H1 (cell line): ENCODE measurements around the gene SEZ6. TPM values are rescaled to one million over a fixed set of nuclear protein-coding genes. Genes with fewer than 3 reads are reported as not detected.

ENCODE experiments used
- CTCF ChIA-PET: fragments of 300-600 bp; sonication (Branson Sonifier 250); formaldehyde crosslinking; loops from one replicate; lab custom pipeline; 2021; ENCODE audit not compliant: partially characterized antibody; lab: Charles Lee
- POLR2A ChIA-PET: fragments of 300-600 bp; sonication (Branson Sonifier 250); formaldehyde crosslinking; loops from one replicate; lab custom pipeline; 2021; ENCODE audit warnings: inconsistent platforms; ENCODE audit not compliant: partially characterized antibody; lab: Charles Lee
- DNase-seq, 2 experiments: peaks; one replicate each; pipeline versions ENCODE4 v3.0.0 to v3.0.0-alpha.2; 2010 to 2022; ENCODE audit warnings: low spot score in 2 of 2, low read depth in 1 of 2, mixed read lengths in 1 of 2
- FAIRE-seq: peaks from 2 replicates; lab custom pipeline; 2011; peaks lifted over from hg19 to GRCh38; lab: Jason Lieb, UNC
- H2AFZ ChIP-seq: 2 replicates; pipeline ENCODE4 v1.8.1; 2012; ENCODE audit warnings: low read length, inconsistent platforms
- H2AK5ac ChIP-seq: 2 replicates; pipeline ENCODE4 v1.6.1; 2013; ENCODE audit warnings: low read depth, low read length
- H2BK120ac ChIP-seq: replicated peaks from 2 replicates; pipeline ENCODE3; 2013; ENCODE audit warnings: low read depth, low read length, inconsistent platforms
- H2BK12ac ChIP-seq: 2 replicates; pipeline ENCODE4 v1.6.1; 2013; ENCODE audit warnings: low read depth, low read length
- H2BK15ac ChIP-seq: 2 replicates; pipeline ENCODE4 v1.6.1; 2013; ENCODE audit warnings: low read length
- H2BK20ac ChIP-seq: 2 replicates; pipeline ENCODE4 v1.6.1; 2013; ENCODE audit warnings: low read length
- H2BK5ac ChIP-seq: 2 replicates; pipeline ENCODE4 v1.6.1; 2013; ENCODE audit warnings: low read depth, low read length
- H3K14ac ChIP-seq: 2 replicates; pipeline ENCODE4 v1.6.1; 2013; ENCODE audit warnings: inconsistent platforms; ENCODE audit not compliant: insufficient read length
- H3K18ac ChIP-seq: 2 replicates; pipeline ENCODE4 v1.6.1; 2013; ENCODE audit warnings: low read length; ENCODE audit errors: extremely low read depth
- H3K23ac ChIP-seq: 2 replicates; pipeline ENCODE4 v1.6.1; 2013; ENCODE audit warnings: inconsistent platforms; ENCODE audit not compliant: insufficient read length
- H3K23me2 ChIP-seq: 2 replicates; pipeline ENCODE4 v1.6.1; 2013; ENCODE audit warnings: low read depth, low read length
- H3K27ac ChIP-seq: 2 replicates; pipeline ENCODE4 v1.6.1; 2011; ENCODE audit warnings: low read depth, low read length, inconsistent platforms
- H3K27me3 ChIP-seq, 4 experiments: replicated peaks in 1 of 4; 1 replicate in 1 of 4; 2 replicates in 3 of 4; pipeline versions ENCODE4 v1.6.1 to v1.8.1; 2011 to 2013; ENCODE audit warnings: low read length in 3 of 4, mild to moderate bottlenecking in 3 of 4, inconsistent platforms in 2 of 4, mixed read lengths in 2 of 4, moderate library complexity in 1 of 4; ENCODE audit not compliant: control insufficient read depth in 3 of 4, insufficient read depth in 3 of 4; ENCODE audit errors: extremely low read depth in 1 of 4
- H3K36me3 ChIP-seq, 4 experiments: 2 replicates each; pipeline versions ENCODE4 v1.6.1 to v1.8.1; 2011 to 2013; ENCODE audit warnings: mild to moderate bottlenecking in 4 of 4, low read length in 3 of 4, moderate library complexity in 2 of 4, control low read depth in 1 of 4, inconsistent platforms in 1 of 4; ENCODE audit not compliant: insufficient read depth in 4 of 4, control insufficient read depth in 2 of 4
- H3K4ac ChIP-seq: replicated peaks from 2 replicates; pipeline ENCODE3; 2013; ENCODE audit warnings: low read length, low read depth, mixed read lengths, inconsistent platforms; ENCODE audit not compliant: insufficient read length
- H3K4me1 ChIP-seq, 4 experiments: replicated peaks in 1 of 4; 1 replicate in 1 of 4; 2 replicates in 3 of 4; pipeline versions ENCODE4 v1.6.1 to v1.8.1; 2011 to 2013; ENCODE audit warnings: low read length in 3 of 4, inconsistent platforms in 2 of 4, mixed read lengths in 1 of 4; ENCODE audit not compliant: insufficient read depth in 4 of 4, control insufficient read depth in 3 of 4
- H3K4me2 ChIP-seq, 2 experiments: 2 replicates each; pipeline versions ENCODE4 v1.6.1 to v1.8.1; 2011 to 2013; ENCODE audit warnings: low read depth in 2 of 2, low read length in 2 of 2, control low read depth in 1 of 2, inconsistent platforms in 1 of 2, mild to moderate bottlenecking in 1 of 2; ENCODE audit not compliant: insufficient read depth in 1 of 2
- H3K4me3 ChIP-seq, 4 experiments: fragments of 200-600, 300-600 bp in 1 of 4; sonication (generic), shearing (Covaris generic), sonication (Bioruptor Twin) in 1 of 4; 2 replicates each; pipeline versions ENCODE4 v1.5.1 to v1.8.1; 2011 to 2016; ENCODE audit warnings: low read length in 4 of 4, low read depth in 3 of 4, control low read depth in 2 of 4, inconsistent platforms in 2 of 4, mild to moderate bottlenecking in 2 of 4, mixed read lengths in 1 of 4, moderate library complexity in 1 of 4; ENCODE audit not compliant: insufficient read depth in 2 of 4; ENCODE audit errors: extremely low read depth in 1 of 4
- H3K56ac ChIP-seq: replicated peaks from 2 replicates; pipeline ENCODE3; 2013; ENCODE audit warnings: low read depth, mild to moderate bottlenecking, mixed read lengths, low read length, inconsistent platforms; ENCODE audit not compliant: insufficient read length
- H3K79me1 ChIP-seq: 2 replicates; pipeline ENCODE4 v1.6.1; 2013; ENCODE audit warnings: low read depth, low read length, control low read depth
- H3K79me2 ChIP-seq, 2 experiments: 2 replicates each; pipeline versions ENCODE4 v1.6.1 to v1.8.1; 2012 to 2013; ENCODE audit warnings: low read length in 2 of 2, mild to moderate bottlenecking in 2 of 2, inconsistent platforms in 1 of 2; ENCODE audit not compliant: insufficient read depth in 2 of 2, control insufficient read depth in 1 of 2
- H3K9ac ChIP-seq, 4 experiments: replicated peaks in 1 of 4; 1 replicate in 1 of 4; 2 replicates in 3 of 4; pipeline versions ENCODE4 v1.6.1 to v1.8.1; 2011 to 2013; ENCODE audit warnings: low read depth in 3 of 4, low read length in 3 of 4, control low read depth in 2 of 4, mild to moderate bottlenecking in 2 of 4, moderate library complexity in 2 of 4, inconsistent platforms in 1 of 4; ENCODE audit errors: extremely low read depth in 1 of 4
- H3K9me3 ChIP-seq, 2 experiments: 2 replicates each; pipeline versions ENCODE4 v1.6.1 to v1.8.1; 2012 to 2013; ENCODE audit warnings: mild to moderate bottlenecking in 2 of 2, moderate library complexity in 2 of 2, control low read depth in 1 of 2, inconsistent platforms in 1 of 2, low read depth in 1 of 2, low read length in 1 of 2, mixed read lengths in 1 of 2; ENCODE audit not compliant: insufficient read depth in 2 of 2
- H4K20me1 ChIP-seq, 2 experiments: replicated peaks in 1 of 2; 2 replicates each; pipeline versions ENCODE3 to v1.8.1; 2011 to 2013; ENCODE audit warnings: inconsistent platforms in 2 of 2, low read length in 2 of 2, mild to moderate bottlenecking in 1 of 2; ENCODE audit not compliant: insufficient read depth in 2 of 2, control insufficient read depth in 1 of 2
- H4K5ac ChIP-seq: 2 replicates; pipeline ENCODE4 v1.6.1; 2013; ENCODE audit warnings: low read length, low read depth, mixed read lengths, inconsistent platforms; ENCODE audit not compliant: insufficient read length
- H4K8ac ChIP-seq: 2 replicates; pipeline ENCODE4 v1.8.0; 2013; ENCODE audit warnings: mild to moderate bottlenecking, moderate library complexity, low read length, inconsistent platforms; ENCODE audit not compliant: insufficient read depth; ENCODE audit errors: extremely low read depth
- H4K91ac ChIP-seq: replicated peaks from 2 replicates; pipeline ENCODE3; 2013; ENCODE audit warnings: low read length, mixed read lengths, inconsistent platforms; ENCODE audit not compliant: insufficient read length
- ATF2 ChIP-seq: IDR thresholded peaks from 2 replicates; pipeline ENCODE4 v1.6.1; 2012; ENCODE audit warnings: low read length, inconsistent platforms
- CREB1 ChIP-seq: IDR thresholded peaks from 2 replicates; pipeline ENCODE4 v1.6.1; 2012; ENCODE audit warnings: inconsistent platforms
- TAF1 ChIP-seq: IDR thresholded peaks from 2 replicates; pipeline ENCODE4 v1.6.1; 2011; ENCODE audit warnings: mild to moderate bottlenecking, low read depth, low read length
- TEAD4 ChIP-seq: IDR thresholded peaks from 2 replicates; pipeline ENCODE4 v1.6.1; 2012; ENCODE audit warnings: low read depth, low read length, inconsistent platforms, mixed read lengths
- WGBS, 2 experiments: shearing (Covaris generic) in 1 of 2; methylation state at CpG; one replicate each; pipeline versions ENCODE4 v1.1.6 to v1.1.7; 2013 to 2015; ENCODE audit warnings: low lambda C conversion rate in 2 of 2, mixed read lengths in 2 of 2, inconsistent platforms in 1 of 2, low coverage in 1 of 2, missing lambda C conversion rate in 1 of 2; ENCODE audit not compliant: insufficient replicate concordance in 2 of 2, insufficient coverage in 1 of 2, insufficient read length in 1 of 2; ENCODE audit errors: extremely low coverage in 1 of 2, missing lambda C conversion rate in 1 of 2; 5-methylcytosine and 5-hydroxymethylcytosine counted together
- polyA plus RNA-seq, 7 experiments: library from polyadenylated mRNA; depleted of rRNA in 3 of 7; stranded (reverse) in 5 of 7; unstranded in 2 of 7; fragments of >200 nt in 5 of 7; fragments of 200-250 nt in 2 of 7; gene quantifications; 1 replicate in 5 of 7; 2 replicates in 1 of 7; 4 replicates in 1 of 7; pipeline versions ENCODE4 v1.2.1 to v1.2.3, GENCODE V29; 2011 to 2013; ENCODE audit warnings: missing spikeins in 2 of 7, mixed read lengths in 2 of 7
- total RNA-seq: library from RNA; stranded (reverse); fragmentation: NEBNext Ultra II Directional; extraction: Animal tissue kit (Norgen Biotek cat#: 25700); gene quantifications from 2 replicates; pipeline ENCODE4 v1.2.1, GENCODE V29; 2021

The SEZ6 gene
- total and polyA plus RNA-seq, 2 of the 8 experiments (the other 6 are each of a cell fraction or from before 2014, with no cell fraction given): 6.9 to 16.1 TPM

GRCh38 chr17:29003289-29003688 lies 2.5 kb downstream of the SEZ6 start:
- H3K27ac ChIP-seq: no peak overlapping the region
- H3K23me2 ChIP-seq: peaks cover 2% of the 10 kb centered on the region; the same call in 1 of the 2 replicates
- FAIRE-seq: no peak
- no peak overlapping the region for H3K14ac ChIP-seq
- 77% methylated on average over 11 of the region's 12 CpGs; no CpG with 5 or more reads in 1 of the 2 experiments for WGBS, 2 experiments
- H4K5ac ChIP-seq: no peak overlapping the region
- H3K79me1 ChIP-seq: no peaks in the 10 kb centered on the region
- ChIA-PET POLR2A (interaction anchor here (0.5 to 4.6 kb wide), 5 partner anchors 10 to 281 kb away, joined by 3 to 21 read pairs (median 6); no protein-coding TSS in a partner anchor), CTCF (interaction anchor here (0.9 to 17.9 kb wide), 12 partner anchors 8 to 216 kb away, joined by 3 to 239 read pairs (median 4); no protein-coding TSS in a partner anchor)
- H2BK12ac ChIP-seq: peak overlapping the region; percentile 78; the same call in 1 of the 2 replicates
- H4K20me1 ChIP-seq: no peaks in the 10 kb centered on the region
- peak overlapping the region; percentile 73 for H2BK15ac ChIP-seq
- no peak overlapping the region for H3K4me3 ChIP-seq
- peaks cover 11 to 51% (median 30%) of the 10 kb centered on the region in 4 experiments for H3K4me1 ChIP-seq
- peak overlapping the region; percentile 0; the same call in 1 of the 2 replicates for H2AK5ac ChIP-seq
- no peak overlapping the region for H3K23ac ChIP-seq
- no peak overlapping the region; the same call in 1 of the 2 replicates for H3K18ac ChIP-seq
- H3K27me3 ChIP-seq: peaks cover 6 to 25% (median 20%) of the 10 kb centered on the region in 4 experiments; a peak in 6 of 7 replicates
- no peak overlapping the region for H3K4me2 ChIP-seq
- peak overlapping the region; percentile 97 for H2BK20ac ChIP-seq
- H3K4ac ChIP-seq: peak overlapping the region; percentile 9
- H3K56ac ChIP-seq: no peak overlapping the region
- H4K8ac ChIP-seq: no peak overlapping the region
- no peaks in the 10 kb centered on the region for H3K79me2 ChIP-seq
- no peak overlapping the region for H3K9ac ChIP-seq
- H3K9me3 ChIP-seq: no peaks in the 10 kb centered on the region
- no peak overlapping the region for H2BK120ac ChIP-seq
- H4K91ac ChIP-seq: peak overlapping the region; percentile 42
- H2AFZ ChIP-seq: no peak overlapping the region
- H2BK5ac ChIP-seq: peak overlapping the region; percentile 82; the same call in 1 of the 2 replicates
- H3K36me3 ChIP-seq: no peaks in the 10 kb centered on the region
- TF ChIP-seq TAF1 (no peak), ATF2 (no peak), CREB1 (no peak), TEAD4 (0 out of 2 replicates have a peak, but pooled peaks have one; percentile 10)
- TF ChIP-seq, all 59 proteins: peak for 1
- no peak for DNase-seq
